ENCODE data around the gene ZNF513. TPM values are rescaled to one million over a fixed set of nuclear protein-coding genes. Genes with fewer than 3 reads are reported as not detected.

Gene ZNF513
- polyA plus RNA-seq, 2 of the 4 experiments (the other 2 are of a cell fraction), result 10.8 to 22.7 TPM

DNA sequence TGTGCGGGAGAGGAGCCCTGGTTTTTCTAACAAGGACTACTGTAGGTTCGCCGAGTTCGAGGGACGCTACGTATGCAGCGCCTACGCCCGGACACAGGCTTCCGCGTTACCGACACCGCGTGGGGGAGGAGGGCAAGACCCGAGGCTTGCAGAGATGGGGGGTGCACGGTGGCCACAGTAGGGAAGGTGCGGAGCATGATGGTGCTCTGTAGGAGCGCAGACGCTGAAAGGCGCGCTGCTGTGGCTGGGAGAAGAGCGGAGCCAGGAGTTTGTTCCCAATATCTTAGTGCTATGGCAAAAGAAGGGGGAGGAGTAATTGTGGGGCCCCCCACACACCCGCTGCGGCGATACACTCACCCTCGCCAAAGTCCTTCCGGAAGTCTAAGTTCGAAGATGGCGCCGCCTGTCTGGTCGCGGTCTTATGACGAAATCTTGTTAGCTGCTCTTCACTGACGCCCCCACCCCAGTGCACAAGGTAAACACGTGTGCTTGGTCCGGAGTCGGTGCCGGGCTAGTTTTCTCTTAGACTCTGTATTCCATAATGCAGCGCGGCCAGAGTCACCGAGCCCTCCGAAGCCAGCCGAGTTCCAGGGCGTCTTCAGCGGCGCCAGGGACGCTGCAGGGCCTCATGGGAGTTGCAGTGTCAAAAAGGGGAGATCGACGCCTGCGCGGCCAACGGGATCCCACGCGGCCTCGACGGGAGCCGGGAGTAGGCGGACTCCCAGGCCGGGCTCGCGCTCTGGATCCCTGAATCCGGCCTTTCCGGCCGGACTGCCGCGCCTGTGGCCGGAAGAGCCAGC is 24.0 kb downstream of the ZNF513 start, which contains the start of gene GTF3C2 (continued):
- peak; percentile 84 for TF ChIP-seq BCL3 (IDR thresholded peaks at IDR 0.05)
- TF ChIP-seq ATOH8 (CRISPR knock-in tag; IDR thresholded peaks at IDR 0.05; ENCODE audit: low read depth), result no peak
- peak; percentile 50 for TF ChIP-seq POLR2A (IDR thresholded peaks at IDR 0.05; ENCODE audit: low read length)
- peak; percentile 90; the same call in 1 of the 2 replicates for TF ChIP-seq MAZ (IDR thresholded peaks at IDR 0.05; ENCODE audit: borderline replicate concordance, low read depth, low read length)
- TF ChIP-seq, protein P1, sequence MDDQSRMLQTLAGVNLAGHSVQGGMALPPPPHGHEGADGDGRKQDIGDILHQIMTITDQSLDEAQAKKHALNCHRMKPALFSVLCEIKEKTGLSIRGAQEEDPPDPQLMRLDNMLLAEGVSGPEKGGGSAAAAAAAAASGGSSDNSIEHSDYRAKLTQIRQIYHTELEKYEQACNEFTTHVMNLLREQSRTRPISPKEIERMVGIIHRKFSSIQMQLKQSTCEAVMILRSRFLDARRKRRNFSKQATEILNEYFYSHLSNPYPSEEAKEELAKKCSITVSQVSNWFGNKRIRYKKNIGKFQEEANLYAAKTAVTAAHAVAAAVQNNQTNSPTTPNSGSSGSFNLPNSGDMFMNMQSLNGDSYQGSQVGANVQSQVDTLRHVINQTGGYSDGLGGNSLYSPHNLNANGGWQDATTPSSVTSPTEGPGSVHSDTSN (IDR thresholded peaks at IDR 0.05), result no peak
- TF ChIP-seq RAD21 (conservative IDR thresholded peaks at IDR 0.05 in 1 of 2, IDR thresholded peaks at IDR 0.05 in 1 of 2), result no peak
- no peak for TF ChIP-seq HEYL (CRISPR knock-in tag; IDR thresholded peaks at IDR 0.05)
- no peak for TF ChIP-seq FOSL2 (IDR thresholded peaks at IDR 0.05)
- peak; percentile 25; the same call in 1 of the 2 replicates for TF ChIP-seq FOSL2 (CRISPR knock-in tag; IDR thresholded peaks at IDR 0.05)
- no peak for TF ChIP-seq POLR2AphosphoS2 (conservative IDR thresholded peaks at IDR 0.05; ENCODE audit: low read length)
- 0 out of 2 replicates have a peak, but pooled peaks have one; percentile 75 for TF ChIP-seq TP53 (CRISPR knock-in tag; IDR thresholded peaks at IDR 0.05)
- no peak; the same call in 1 of the 2 replicates for TF ChIP-seq HOXB13 (CRISPR knock-in tag; IDR thresholded peaks at IDR 0.05; ENCODE audit: low read depth)
- TF ChIP-seq KDM1A (IDR thresholded peaks at IDR 0.05; ENCODE audit: low read depth), result no peak
- no peak for TF ChIP-seq ZSCAN20 (CRISPR knock-in tag; IDR thresholded peaks at IDR 0.05)
- TF ChIP-seq, protein P2, sequence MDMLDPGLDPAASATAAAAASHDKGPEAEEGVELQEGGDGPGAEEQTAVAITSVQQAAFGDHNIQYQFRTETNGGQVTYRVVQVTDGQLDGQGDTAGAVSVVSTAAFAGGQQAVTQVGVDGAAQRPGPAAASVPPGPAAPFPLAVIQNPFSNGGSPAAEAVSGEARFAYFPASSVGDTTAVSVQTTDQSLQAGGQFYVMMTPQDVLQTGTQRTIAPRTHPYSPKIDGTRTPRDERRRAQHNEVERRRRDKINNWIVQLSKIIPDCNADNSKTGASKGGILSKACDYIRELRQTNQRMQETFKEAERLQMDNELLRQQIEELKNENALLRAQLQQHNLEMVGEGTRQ (IDR thresholded peaks at IDR 0.05), result peak; percentile 43
- TF ChIP-seq SMC3 (IDR thresholded peaks at IDR 0.05), result no peak
- no peak for TF ChIP-seq TFCP2L1 (CRISPR knock-in tag; IDR thresholded peaks at IDR 0.05)
- no peak for TF ChIP-seq EHMT2 (IDR thresholded peaks at IDR 0.05; ENCODE audit: low read depth)
- TF ChIP-seq, protein P3, sequence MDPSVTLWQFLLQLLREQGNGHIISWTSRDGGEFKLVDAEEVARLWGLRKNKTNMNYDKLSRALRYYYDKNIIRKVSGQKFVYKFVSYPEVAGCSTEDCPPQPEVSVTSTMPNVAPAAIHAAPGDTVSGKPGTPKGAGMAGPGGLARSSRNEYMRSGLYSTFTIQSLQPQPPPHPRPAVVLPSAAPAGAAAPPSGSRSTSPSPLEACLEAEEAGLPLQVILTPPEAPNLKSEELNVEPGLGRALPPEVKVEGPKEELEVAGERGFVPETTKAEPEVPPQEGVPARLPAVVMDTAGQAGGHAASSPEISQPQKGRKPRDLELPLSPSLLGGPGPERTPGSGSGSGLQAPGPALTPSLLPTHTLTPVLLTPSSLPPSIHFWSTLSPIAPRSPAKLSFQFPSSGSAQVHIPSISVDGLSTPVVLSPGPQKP (IDR thresholded peaks at IDR 0.05; ENCODE audit: low read depth, low read length), result no peak
- no peak for TF ChIP-seq JUNB (IDR thresholded peaks at IDR 0.05)
- peak; percentile 91 for TF ChIP-seq KDM5A (IDR thresholded peaks at IDR 0.05)
- TF ChIP-seq, protein P4, sequence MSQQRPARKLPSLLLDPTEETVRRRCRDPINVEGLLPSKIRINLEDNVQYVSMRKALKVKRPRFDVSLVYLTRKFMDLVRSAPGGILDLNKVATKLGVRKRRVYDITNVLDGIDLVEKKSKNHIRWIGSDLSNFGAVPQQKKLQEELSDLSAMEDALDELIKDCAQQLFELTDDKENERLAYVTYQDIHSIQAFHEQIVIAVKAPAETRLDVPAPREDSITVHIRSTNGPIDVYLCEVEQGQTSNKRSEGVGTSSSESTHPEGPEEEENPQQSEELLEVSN (IDR thresholded peaks at IDR 0.05; ENCODE audit: borderline replicate concordance, low read depth), result peak; percentile 92
- peak; percentile 97 for TF ChIP-seq MYC (IDR thresholded peaks at IDR 0.05; ENCODE audit: borderline replicate concordance, low read length)
- peak; percentile 13; the same call in 1 of the 2 replicates for TF ChIP-seq GATA3 (IDR thresholded peaks at IDR 0.05; ENCODE audit: borderline replicate concordance)
- no peak for TF ChIP-seq MAFK (IDR thresholded peaks at IDR 0.05; ENCODE audit: partially characterized antibody)
- TF ChIP-seq NR3C1 (IDR thresholded peaks at IDR 0.05), result no peak
- TF ChIP-seq ESRRA (IDR thresholded peaks at IDR 0.05; ENCODE audit: borderline replicate concordance, low read length), result no peak
- TF ChIP-seq HOXB5 (CRISPR knock-in tag; IDR thresholded peaks at IDR 0.05), result peak; percentile 78; the same call in 1 of the 2 replicates
- no peak for TF ChIP-seq HES2 (IDR thresholded peaks at IDR 0.05)
- TF ChIP-seq ZFP36 (IDR thresholded peaks at IDR 0.05; ENCODE audit: borderline replicate concordance, partially characterized antibody), result no peak
- peak; percentile 55 for TF ChIP-seq CHD2 (IDR thresholded peaks at IDR 0.05; ENCODE audit: low read length, partially characterized antibody)
- TF ChIP-seq NFE2L2 (conservative IDR thresholded peaks at IDR 0.05; ENCODE audit: low read length), result no peak
- TF ChIP-seq RFX5 (IDR thresholded peaks at IDR 0.05), result no peak
- TF ChIP-seq JUN (IDR thresholded peaks at IDR 0.05), result peak; percentile 86 to 90; a peak in 4 of 5 replicates
- TF ChIP-seq FOSB (CRISPR knock-in tag; IDR thresholded peaks at IDR 0.05), result no peak

Measured in A549 (cell line).